ENCODE measurements around the gene COBL.

DNA sequence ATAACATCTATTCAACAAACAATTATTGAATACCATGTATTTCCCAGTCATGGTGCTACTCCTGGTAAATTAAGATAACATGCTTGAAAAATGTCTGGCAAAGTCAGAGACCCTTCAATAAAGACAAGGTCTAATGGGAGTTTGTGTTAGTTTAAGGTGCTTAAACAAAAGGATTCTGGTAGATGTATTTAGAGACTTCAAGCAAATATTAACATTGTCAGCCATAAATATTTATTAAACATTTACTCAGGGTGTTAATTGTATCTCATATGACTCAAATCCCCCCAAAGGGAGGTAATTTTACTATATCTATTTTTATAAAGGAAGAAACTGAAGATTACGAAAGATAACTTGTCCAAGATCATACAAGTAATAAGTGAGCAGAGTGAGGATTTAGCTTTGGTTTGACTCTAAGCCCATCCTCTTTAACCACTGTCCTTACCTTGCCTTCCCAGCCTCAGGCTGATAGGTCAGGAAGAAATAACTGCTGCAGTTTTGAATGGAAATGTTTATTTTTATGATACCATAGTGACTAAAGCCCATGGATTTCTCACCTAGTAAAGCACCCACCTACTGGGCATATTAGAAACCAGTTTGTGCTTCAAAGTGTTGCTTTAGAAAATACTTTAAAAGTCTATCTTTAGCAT, 215.4 kb downstream of the COBL start:
- TF ChIP-seq, protein P1, sequence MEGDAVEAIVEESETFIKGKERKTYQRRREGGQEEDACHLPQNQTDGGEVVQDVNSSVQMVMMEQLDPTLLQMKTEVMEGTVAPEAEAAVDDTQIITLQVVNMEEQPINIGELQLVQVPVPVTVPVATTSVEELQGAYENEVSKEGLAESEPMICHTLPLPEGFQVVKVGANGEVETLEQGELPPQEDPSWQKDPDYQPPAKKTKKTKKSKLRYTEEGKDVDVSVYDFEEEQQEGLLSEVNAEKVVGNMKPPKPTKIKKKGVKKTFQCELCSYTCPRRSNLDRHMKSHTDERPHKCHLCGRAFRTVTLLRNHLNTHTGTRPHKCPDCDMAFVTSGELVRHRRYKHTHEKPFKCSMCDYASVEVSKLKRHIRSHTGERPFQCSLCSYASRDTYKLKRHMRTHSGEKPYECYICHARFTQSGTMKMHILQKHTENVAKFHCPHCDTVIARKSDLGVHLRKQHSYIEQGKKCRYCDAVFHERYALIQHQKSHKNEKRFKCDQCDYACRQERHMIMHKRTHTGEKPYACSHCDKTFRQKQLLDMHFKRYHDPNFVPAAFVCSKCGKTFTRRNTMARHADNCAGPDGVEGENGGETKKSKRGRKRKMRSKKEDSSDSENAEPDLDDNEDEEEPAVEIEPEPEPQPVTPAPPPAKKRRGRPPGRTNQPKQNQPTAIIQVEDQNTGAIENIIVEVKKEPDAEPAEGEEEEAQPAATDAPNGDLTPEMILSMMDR (IDR thresholded peaks at IDR 0.05; ENCODE audit: extremely low read depth in 1 of 2, insufficient read depth in 1 of 2, low read depth in 1 of 2, low read length in 2 of 2), result no peak
- TF ChIP-seq POLR2AphosphoS5 (IDR thresholded peaks at IDR 0.05; ENCODE audit: insufficient read depth, low read depth, low read length) (no peak), MAX (IDR thresholded peaks at IDR 0.05; ENCODE audit: insufficient read depth, insufficient read length) (no peak), POLR2A (IDR thresholded peaks at IDR 0.05; ENCODE audit: low read depth, low read length) (no peak)
